ENCODE results near the gene ADD3. TPM values are rescaled to one million over a fixed set of nuclear protein-coding genes. Genes with fewer than 3 reads are reported as not detected.

The ADD3 gene
- polyA plus RNA-seq, 1 donor (not counting 4 experiments of a cell fraction or from before 2014, with no cell fraction given) = 61.7 TPM

GRCh38 chr10:110074758-110075671 is 67.2 kb downstream of the ADD3 start:
- peaks cover 28% of the 10 kb centered on the region for H3K4me1 ChIP-seq (ENCODE audit: control insufficient read depth, extremely low read depth, insufficient read depth, low read length)
- peak overlapping the region; percentile 5 for H2AFZ ChIP-seq (ENCODE audit: control insufficient read depth, low read length)
- no peaks in the 10 kb centered on the region for H3K9me3 ChIP-seq (ENCODE audit: control insufficient read depth, low read depth, low read length)
- no peaks in the 10 kb centered on the region for H3K36me3 ChIP-seq (ENCODE audit: control insufficient read depth in 2 of 2, extremely low read depth in 1 of 2, insufficient read depth in 2 of 2, low read length in 2 of 2)
- peaks cover 2% of the 10 kb centered on the region for H3K79me2 ChIP-seq (ENCODE audit: control insufficient read depth, insufficient read depth, low read length)
- TF ChIP-seq CTCF (optimal IDR thresholded peaks at IDR 0.05 in 1 of 3, IDR thresholded peaks at IDR 0.05 in 1 of 3, conservative IDR thresholded peaks at IDR 0.05 in 1 of 3; ENCODE audit: extremely low read depth in 1 of 3, insufficient read depth in 2 of 3, low read length in 3 of 3) (no peak), EZH2 (IDR thresholded peaks at IDR 0.05; ENCODE audit: low read length) (no peak)
- peak overlapping the region; percentile 50 for H3K4me2 ChIP-seq (ENCODE audit: control insufficient read depth, extremely low read depth, insufficient read depth, low read depth, low read length)
- H3K9ac ChIP-seq (ENCODE audit: control insufficient read depth, extremely low read depth, insufficient read depth, low read length) = no peak overlapping the region
- no peaks in the 10 kb centered on the region for H4K20me1 ChIP-seq (ENCODE audit: control insufficient read depth, extremely low read depth, insufficient read depth, low read length)
- FAIRE-seq (peak; percentile 83), DNase-seq (ENCODE audit: low read depth, low spot score) (no peak)
- H3K9me1 ChIP-seq (ENCODE audit: control insufficient read depth, extremely low read depth, insufficient read depth, low read length) = peaks cover 2% of the 10 kb centered on the region
- no peaks in the 10 kb centered on the region for H3K27me3 ChIP-seq (ENCODE audit: control insufficient read depth, extremely low read depth, insufficient read depth, low read length)
- dilution Hi-C loops (cut with MboI; ENCODE audit: extremely low pct_ligation_motif_present, low sequenced_read_pairs) = no loop called here
- H3K27ac ChIP-seq (ENCODE audit: control insufficient read depth, insufficient read depth, low read length) = no peak overlapping the region
- H3K4me3 ChIP-seq (ENCODE audit: control insufficient read depth in 2 of 3, extremely low read depth in 1 of 3, insufficient read depth in 2 of 3, low read depth in 1 of 3, low read length in 3 of 3) = no peak overlapping the region

- Histone ChIP-seq H3K4me1 (ENCODE audit: control insufficient read depth, extremely low read depth, insufficient read depth, low read length) (peaks cover 28% of the 10 kb centered on the region), H3K9me3 (ENCODE audit: control insufficient read depth, low read depth, low read length) (no peaks in the 10 kb centered on the region), H3K4me3 (ENCODE audit: control insufficient read depth in 2 of 3, extremely low read depth in 1 of 3, insufficient read depth in 2 of 3, low read depth in 1 of 3, low read length in 3 of 3) (no peak overlapping the region), H3K9ac (ENCODE audit: control insufficient read depth, extremely low read depth, insufficient read depth, low read length) (no peak overlapping the region), H3K79me2 (ENCODE audit: control insufficient read depth, insufficient read depth, low read length) (peaks cover 2% of the 10 kb centered on the region), H3K9me1 (ENCODE audit: control insufficient read depth, extremely low read depth, insufficient read depth, low read length) (peaks cover 2% of the 10 kb centered on the region), H3K4me2 (ENCODE audit: control insufficient read depth, extremely low read depth, insufficient read depth, low read depth, low read length) (peak overlapping the region; percentile 50), H4K20me1 (ENCODE audit: control insufficient read depth, extremely low read depth, insufficient read depth, low read length) (no peaks in the 10 kb centered on the region), H3K27me3 (ENCODE audit: control insufficient read depth, extremely low read depth, insufficient read depth, low read length) (no peaks in the 10 kb centered on the region), H3K27ac (ENCODE audit: control insufficient read depth, insufficient read depth, low read length) (no peak overlapping the region), H3K36me3 (ENCODE audit: control insufficient read depth in 2 of 2, extremely low read depth in 1 of 2, insufficient read depth in 2 of 2, low read length in 2 of 2) (no peaks in the 10 kb centered on the region), H2AFZ (ENCODE audit: control insufficient read depth, low read length) (no peak overlapping the region)
- TF ChIP-seq EZH2 (IDR thresholded peaks at IDR 0.05; ENCODE audit: low read length) (no peak), CTCF (optimal IDR thresholded peaks at IDR 0.05 in 1 of 3, IDR thresholded peaks at IDR 0.05 in 1 of 3, conservative IDR thresholded peaks at IDR 0.05 in 1 of 3; ENCODE audit: extremely low read depth in 1 of 3, insufficient read depth in 2 of 3, low read length in 3 of 3) (no peak)
- dilution Hi-C loops (cut with MboI; ENCODE audit: extremely low pct_ligation_motif_present, low sequenced_read_pairs) = no loop called here
- DNase-seq (ENCODE audit: low read depth, low spot score) (no peak), FAIRE-seq (no peak)
Observed at GRCh38 chr10:110075686-110076085, 67.9 kb downstream of the ADD3 start.

Data from keratinocyte (primary cell).